AML-193 (cell line): ENCODE measurements around the gene MICA.

ENCODE experiments used
- DNase-seq, 2 experiments: peaks; one replicate each; lab custom pipeline; 2025; lab: John Stamatoyannopoulos, UW

The MICA gene

GRCh38 chr6:31460361-31461025, 57.1 kb downstream of the MICA start:
- no peak for DNase-seq

DNA sequence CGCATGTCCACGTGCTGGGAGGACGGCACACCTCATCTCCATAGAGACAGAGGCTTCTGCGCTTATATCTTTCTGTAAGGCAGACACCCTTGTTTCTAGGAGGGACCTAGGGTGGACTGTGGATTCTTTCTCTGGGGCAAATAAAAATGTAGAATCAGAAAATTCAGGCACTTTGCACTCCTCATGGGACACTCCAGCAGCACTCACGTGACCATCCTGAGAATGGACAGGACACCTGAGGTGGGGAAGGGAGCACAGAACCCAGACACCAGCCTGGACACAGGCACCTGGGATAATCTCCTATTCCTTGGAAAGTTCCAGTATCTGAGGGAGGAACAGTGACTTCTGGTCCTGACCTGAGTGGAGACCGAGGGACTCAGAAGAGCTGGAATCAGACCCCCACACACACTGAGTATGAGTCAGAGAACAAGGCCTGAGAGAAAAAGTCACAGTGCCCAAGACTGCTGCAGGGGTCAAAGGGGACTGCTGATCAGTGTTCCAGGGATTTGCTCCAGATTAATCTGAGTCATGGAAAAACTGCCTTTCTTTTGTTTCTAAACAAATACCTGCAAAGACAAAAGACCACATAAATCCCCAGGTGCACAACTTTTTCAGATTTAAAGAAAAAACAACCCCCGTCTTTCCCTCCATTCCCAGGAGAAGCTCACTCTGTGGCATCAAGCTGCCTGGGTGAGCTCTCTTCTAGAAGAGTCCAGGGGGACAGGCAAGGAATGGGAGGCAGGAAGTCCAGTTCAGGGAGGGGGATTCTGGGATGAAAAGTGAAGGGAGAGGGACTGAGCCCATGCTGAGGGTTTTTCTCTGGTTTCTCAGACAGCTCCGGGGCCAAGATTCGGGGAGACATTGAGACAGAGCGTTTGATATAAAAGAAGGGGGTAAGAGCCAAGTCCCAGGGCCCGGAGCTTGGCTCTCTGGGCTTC, 58.9 kb downstream of the MICA start:
- no peak for DNase-seq

DNA sequence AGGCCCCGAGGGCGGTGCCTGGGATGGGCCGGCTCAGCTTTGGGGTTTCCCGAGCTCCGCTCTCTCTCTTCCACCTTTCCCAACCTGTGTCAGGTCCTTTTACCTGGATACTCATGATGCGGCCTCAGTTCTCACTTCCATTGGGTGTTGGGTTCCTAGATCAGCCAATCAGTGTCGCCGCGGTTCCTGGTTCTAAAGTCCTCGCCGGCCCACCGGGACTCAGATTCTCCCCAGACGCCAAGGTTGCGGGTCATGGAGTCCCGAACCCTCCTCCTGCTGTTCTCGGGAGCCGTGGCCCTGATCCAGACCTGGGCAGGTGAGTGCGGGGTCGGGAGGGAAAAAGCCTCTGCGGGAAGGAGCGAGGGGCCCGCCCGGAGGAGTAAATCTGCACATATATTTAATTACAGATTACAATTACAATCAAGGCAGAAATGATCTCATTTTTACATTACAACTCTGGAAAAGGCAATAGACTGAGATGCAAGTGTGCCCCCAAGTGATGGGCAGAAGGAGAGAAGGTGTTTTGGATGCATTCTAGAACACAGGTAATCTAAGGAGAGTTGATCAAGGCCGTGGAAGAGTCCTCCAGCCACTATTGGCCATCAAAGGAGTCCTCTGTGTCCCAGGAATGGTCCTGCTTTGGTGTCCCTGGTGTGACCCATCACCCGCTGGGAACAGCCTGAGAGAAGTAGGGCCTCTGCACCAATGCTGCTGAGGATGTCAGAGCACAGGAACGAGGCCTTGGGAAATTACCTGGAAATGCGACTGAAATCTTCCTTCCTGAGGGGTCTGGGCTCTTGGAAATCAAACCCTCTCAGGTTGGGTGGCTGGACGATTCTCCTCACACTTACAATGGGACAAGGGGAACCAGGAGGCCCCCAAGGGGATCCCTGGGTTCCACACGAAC, 59.8 kb downstream of the MICA start:
- DNase-seq, result peak; percentile 89 to 91

- no peak for DNase-seq
These were observed 61.1 kb downstream of the MICA start for GRCh38 chr6:31464252-31465184.
